ENCODE data around the gene TEX36. TPM values are rescaled to one million over a fixed set of nuclear protein-coding genes. Genes with fewer than 3 reads are reported as not detected.
A peak's percentile ranks its signal among the peaks of the same experiment; 100 is the strongest.

The TEX36 gene
- total RNA-seq, 1 experiment from 2014 or later: 0.25 TPM

GRCh38 chr10:125707541-125708468 is 24.8 kb upstream of the TEX36 start (continued):
- TF ChIP-seq ZBTB33 (IDR thresholded peaks at IDR 0.05; ENCODE audit: extremely low read depth, insufficient replicate concordance, low read length) (no peak), ZFX (IDR thresholded peaks at IDR 0.05) (no peak), JUND (IDR thresholded peaks at IDR 0.05) (peak; percentile 65), SP1 (IDR thresholded peaks at IDR 0.05; ENCODE audit: low read depth) (peak; percentile 60)

- Histone ChIP-seq H3K36me3 (ENCODE audit: control insufficient read depth in 1 of 2, insufficient read depth in 2 of 2, low read length in 2 of 2) (no peaks in the 10 kb centered on the region), H4K20me1 (ENCODE audit: insufficient read depth) (no peaks in the 10 kb centered on the region), H3K4me2 (ENCODE audit: low read length) (no peak overlapping the region), H3K4me1 (ENCODE audit: control insufficient read depth in 1 of 2, insufficient read depth in 2 of 2, low read length in 2 of 2) (no peaks in the 10 kb centered on the region), H3K27me3 (ENCODE audit: insufficient read depth, low read length) (0 out of 2 replicates have a peak, but pooled peaks cover 1% of the 10 kb centered on the region), H3K4me3 (replicated peaks in 1 of 2; ENCODE audit: low read depth in 1 of 2, low read length in 2 of 2) (no peak overlapping the region), H3K9ac (ENCODE audit: low read length) (no peak overlapping the region), H3K9me3 (ENCODE audit: control insufficient read depth in 1 of 2, insufficient read depth in 1 of 2, low read depth in 1 of 2, low read length in 2 of 2) (no peaks in the 10 kb centered on the region), H2AFZ (ENCODE audit: low read depth, low read length, poor library complexity, severe bottlenecking) (peak overlapping the region; percentile 18), H3K79me2 (ENCODE audit: insufficient read depth, low read length) (no peaks in the 10 kb centered on the region), H3K27ac (ENCODE audit: low read depth, low read length) (no peak overlapping the region), H3K9me2 (ENCODE audit: insufficient read depth) (no peaks in the 10 kb centered on the region)
- RAD21 ChIA-PET (ENCODE audit: low non-redundant PET in 1 of 2, low total read pairs in 2 of 2, uncharacterized antibody in 2 of 2, unreplicated experiment in 2 of 2): no interaction called here
- POLR2A ChIA-PET: interaction anchor here (0.6 to 1.1 kb wide), 2 partner anchors 12 to 19 kb away, joined by 4 to 5 read pairs; partner anchors contain the start of gene EDRF1
- CTCF ChIA-PET: interaction anchor here (0.8 to 1.2 kb wide), 3 partner anchors 60 to 652 kb away, joined by 3 to 8 read pairs (median 4); no protein-coding TSS in a partner anchor
- intact Hi-C loops (cut with micrococcal nuclease): no loop called here
- ATAC-seq (no peak), DNase-seq (ENCODE audit: low read depth, low spot score) (no peak)
- BruUV-seq (replicated peaks): no TSS peak
- TF ChIP-seq EZH2 (IDR thresholded peaks at IDR 0.05) (no peak), CTCF (IDR thresholded peaks at IDR 0.05 in 2 of 3, conservative IDR thresholded peaks at IDR 0.05 in 1 of 3; ENCODE audit: borderline replicate concordance in 1 of 3, insufficient read depth in 1 of 3, low read depth in 2 of 3, low read length in 2 of 3) (peak; percentile 10 to 65 (median 49); a peak in 3 of 6 replicates), ATF3 (IDR thresholded peaks at IDR 0.05) (no peak), SRF (IDR thresholded peaks at IDR 0.05; ENCODE audit: low read depth) (no peak), RAD21 (IDR thresholded peaks at IDR 0.05; ENCODE audit: low read depth) (peak; percentile 77), CEBPB (IDR thresholded peaks at IDR 0.05; ENCODE audit: low read depth) (peak; percentile 61), ZBTB33 (IDR thresholded peaks at IDR 0.05; ENCODE audit: extremely low read depth, insufficient replicate concordance, low read length) (no peak), REST (IDR thresholded peaks at IDR 0.05; ENCODE audit: low read depth) (no peak), POLR2A (IDR thresholded peaks at IDR 0.05; ENCODE audit: borderline replicate concordance, extremely low read depth, insufficient read depth, insufficient read length) (no peak)
These were observed 17.5 kb upstream of the TEX36 start for GRCh38 chr10:125700355-125700911.

Data from HCT116 (cell line).